DLD1 (cell line): ENCODE data around the gene CCDC142.
"Not testable (repeated sequence)": the region's sequence is repeated elsewhere in the genome, so short reads cannot be mapped to it uniquely, and the experiment has no call there.

Experiments used
- in situ Hi-C: cut with HindIII; loops from 2 replicates; pipeline ENCODE4 v1.10.0; 2017; ENCODE audit warnings: low sequenced_read_pairs

Gene CCDC142

DNA sequence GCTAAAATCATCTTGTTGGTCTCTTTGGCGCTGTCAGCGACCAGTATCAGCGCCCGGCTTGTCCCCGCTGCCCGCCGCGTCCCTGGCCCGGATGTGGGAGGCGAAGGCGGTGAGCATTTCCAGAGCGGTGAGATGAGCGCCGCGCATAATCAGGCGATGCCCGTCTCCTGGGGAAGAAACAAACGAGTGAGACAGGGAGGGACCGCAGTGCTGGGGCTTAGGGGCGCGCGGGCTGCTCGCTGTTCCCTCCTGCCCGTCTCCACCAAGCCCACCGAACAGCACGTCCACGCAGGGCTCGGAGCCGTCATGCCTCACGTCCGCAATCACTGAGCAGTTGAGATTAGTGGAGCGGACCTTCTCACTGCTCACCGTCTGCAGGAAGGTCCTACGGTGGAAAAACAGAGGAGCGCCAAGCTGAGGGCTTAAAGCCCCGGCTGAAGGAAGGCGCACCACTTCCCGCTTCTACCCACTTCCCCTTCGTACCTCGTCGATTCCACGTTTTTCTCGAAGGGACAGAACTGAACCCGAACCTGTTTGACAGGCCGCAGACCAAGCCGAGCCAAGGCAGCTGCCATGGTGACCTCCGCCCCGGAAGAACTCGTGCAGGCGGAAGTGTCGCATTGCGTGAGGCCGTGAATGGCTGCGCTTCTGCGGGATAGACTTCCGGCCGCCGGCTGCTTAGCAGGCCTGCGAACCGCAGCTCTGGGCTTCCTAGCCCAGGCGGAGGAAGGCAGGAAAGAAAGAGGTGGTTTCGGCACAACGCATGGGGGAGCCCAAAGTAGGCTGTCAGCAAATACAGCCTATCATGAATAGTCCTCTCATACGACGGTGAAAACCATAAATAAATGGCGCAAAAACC lies 10.5 kb downstream of the CCDC142 start, which contains the start of gene MRPL53:
Gene MRPL53, minus strand, starts transcription at position 595 of the 859 bp plus-strand sequence. Its CDS starts 20 bp downstream, at position 575.
- in situ Hi-C loops = no loop called here

DNA sequence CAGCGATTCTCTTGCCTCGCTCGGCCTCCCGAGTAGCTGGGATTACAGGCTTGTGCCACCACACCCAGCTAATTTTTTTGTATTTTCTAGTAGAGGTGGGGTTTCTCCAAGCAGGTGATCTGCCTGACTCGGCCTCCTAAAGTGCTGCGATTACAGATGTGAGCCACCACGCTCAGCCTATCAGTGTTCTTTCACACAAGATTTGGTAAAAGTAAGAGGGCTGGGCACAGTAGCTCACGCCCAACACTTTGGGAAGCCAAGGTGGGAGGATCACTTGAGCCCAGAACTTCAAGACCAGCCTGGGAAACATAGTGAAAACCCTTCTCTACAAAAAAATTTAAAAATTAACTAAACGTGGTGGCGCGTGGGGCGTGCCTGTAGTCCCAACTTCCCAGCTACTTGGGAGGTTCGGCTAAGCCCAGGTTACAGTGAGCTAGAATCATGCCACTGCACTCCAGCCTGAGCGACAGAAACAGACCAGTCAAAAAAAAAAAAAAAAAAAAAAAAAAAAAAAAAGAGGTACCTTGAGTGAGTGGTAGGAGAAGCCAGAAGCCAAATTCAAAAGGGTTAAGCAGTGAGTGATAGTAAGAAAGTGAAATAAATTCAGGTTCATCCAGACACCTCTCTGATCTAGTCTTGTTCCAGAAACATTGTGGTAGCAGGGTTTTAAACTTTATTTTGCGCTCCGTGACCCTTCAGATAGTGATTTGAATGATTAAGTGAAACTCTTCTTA lies 11.3 kb downstream of the CCDC142 start:
- in situ Hi-C loops = no loop called here

DNA sequence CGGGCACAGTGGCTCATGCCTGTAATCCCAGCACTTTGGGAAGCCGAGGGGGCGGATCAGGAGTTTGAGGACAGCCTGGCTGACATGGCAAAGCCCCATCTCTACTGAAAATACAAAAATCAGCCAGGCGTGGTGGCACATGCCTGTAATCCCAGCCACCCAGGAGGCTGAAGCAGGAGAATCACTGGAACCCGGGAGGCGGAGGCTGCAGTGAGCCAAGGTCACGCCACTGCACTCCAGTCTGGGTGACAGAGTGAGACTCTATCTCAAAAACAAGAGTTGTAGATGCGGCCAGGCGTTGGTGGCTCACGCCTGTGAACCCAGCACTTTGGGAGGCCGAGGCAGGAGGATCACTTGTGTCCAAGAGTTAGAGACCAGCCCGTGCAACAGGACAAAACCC lies 12.1 kb downstream of the CCDC142 start:
- in situ Hi-C loops = not testable (repeated sequence)

DNA sequence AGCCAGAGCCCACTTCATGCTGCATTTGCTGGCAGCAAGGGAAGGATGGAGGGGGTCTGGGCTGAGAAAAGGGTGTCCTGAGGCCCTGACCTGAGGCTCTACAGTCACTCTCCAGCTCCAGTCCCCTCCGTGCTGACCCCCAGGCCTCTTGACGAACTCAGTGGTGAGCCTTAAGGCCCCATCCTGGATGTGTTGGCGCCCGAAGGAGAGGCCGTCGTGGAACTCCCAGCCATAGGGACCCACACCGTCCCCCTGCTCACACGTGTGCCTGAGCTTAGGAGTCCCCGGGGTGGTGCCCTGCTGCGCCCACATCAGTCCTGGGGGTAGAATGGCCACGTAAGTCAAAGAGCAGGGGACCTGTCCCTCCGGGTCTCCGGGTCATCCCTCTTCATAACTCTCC lies 18.4 kb downstream of the CCDC142 start:
- in situ Hi-C loops = no loop called here

DNA sequence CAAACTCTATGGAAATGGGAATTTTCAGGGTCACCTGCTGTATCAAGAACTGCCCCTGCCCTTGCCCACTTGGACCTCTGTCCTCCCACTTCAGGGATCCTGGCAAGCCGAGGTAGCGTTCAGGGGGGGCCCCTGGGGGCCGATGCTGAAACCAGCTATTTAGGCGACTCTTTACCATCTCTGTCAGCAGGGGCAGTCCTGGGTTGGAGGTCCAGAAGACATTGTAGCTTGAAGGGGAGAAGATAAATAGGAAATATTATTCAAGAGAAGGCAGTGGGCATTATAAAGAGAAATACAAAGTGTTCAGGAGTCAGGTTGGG lies 20.1 kb downstream of the CCDC142 start:
- in situ Hi-C loops = no loop called here

DNA sequence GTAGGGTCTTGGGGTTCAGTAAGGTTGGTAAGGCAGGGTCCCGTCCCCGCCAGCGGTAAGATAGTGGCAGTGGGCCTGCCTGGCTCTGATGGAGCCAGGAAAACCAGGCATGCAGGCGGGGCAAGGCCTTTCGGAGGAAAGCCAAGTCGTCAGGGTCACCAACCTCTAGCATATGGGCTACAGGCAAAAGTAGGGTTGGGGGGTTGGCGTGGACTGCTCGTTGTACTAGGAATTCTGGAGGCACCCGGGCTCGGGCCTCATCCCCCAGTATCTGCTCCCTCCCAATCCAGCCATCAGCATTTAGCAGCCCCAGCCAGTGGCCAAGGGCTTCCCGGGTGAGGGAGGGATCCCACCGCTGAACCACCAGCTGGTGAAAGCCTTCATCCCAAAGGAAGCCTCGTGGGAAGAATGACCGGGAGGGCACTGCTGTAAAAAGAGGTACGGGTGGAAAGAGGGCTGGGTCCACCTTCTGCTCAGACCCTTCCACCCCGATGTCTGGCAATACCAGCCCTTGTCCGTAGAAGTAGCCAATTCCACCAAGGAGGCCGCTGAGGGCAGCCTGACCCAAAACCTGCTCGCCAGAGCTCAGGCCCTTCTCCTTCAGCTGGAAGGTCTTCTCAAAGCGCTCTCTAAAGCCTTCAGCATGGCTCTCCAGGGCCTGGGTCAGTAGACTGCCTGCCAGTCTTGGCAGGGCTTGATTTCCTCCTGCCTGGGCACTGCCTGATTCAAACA lies 20.6 kb downstream of the CCDC142 start:
- in situ Hi-C loops = no loop called here

DNA sequence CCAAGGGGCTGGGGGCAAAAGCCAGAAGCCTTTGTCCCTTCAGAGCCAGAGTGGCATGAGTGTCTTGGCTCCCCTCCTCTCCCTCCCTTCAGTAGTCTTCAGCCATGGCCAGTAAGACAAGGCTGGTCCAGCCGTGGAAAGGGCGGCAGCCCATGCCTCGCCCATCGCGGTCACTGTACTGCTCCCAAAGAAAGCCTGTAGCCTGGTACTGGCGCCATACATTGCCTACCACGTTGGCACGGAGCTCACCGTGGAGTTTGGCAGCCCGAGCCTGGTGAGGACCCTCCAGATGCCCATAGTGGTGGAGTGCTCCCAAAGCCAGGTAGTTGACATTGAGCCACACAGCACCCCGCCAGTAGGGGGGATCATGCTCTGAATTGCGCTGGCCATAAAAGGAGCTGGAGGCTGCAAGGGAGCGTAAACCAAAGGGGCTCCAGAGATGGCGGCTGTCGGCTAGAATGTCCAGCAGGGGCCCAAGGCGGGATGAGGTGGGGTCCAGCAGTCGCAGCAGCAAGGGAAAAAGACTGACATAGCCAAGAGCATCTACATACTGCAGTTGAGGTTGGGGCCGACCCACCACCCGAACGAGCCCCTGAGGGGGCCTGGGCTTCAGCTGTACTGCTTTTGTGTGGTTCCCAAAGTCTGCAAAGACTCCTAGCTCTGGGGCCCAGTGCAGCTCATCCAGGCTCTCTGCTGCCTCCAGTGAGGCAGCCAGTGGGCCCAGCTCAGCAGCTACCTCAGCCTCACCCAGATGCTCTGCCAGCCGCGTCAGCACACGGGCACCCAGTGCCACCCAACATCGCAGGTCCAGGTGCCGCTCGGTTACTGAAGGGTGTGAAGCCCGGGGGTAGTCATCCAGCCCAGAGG lies 21.4 kb downstream of the CCDC142 start:
- in situ Hi-C loops = no loop called here

DNA sequence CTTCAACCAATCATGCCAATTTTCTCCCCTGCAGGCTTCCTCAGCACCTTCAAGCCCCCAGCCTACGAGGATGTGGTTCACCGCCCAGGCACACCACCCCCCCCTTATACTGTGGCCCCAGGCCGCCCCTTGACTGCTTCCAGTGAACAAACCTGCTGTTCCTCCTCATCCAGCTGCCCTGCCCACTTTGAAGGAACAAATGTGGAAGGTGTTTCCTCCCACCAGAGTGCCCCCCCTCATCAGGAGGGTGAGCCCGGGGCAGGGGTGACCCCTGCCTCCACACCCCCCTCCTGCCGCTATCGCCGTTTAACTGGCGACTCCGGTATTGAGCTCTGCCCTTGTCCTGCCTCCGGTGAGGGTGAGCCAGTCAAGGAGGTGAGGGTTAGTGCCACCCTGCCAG lies 22.6 kb downstream of the CCDC142 start:
- in situ Hi-C loops = not testable (repeated sequence)

DNA sequence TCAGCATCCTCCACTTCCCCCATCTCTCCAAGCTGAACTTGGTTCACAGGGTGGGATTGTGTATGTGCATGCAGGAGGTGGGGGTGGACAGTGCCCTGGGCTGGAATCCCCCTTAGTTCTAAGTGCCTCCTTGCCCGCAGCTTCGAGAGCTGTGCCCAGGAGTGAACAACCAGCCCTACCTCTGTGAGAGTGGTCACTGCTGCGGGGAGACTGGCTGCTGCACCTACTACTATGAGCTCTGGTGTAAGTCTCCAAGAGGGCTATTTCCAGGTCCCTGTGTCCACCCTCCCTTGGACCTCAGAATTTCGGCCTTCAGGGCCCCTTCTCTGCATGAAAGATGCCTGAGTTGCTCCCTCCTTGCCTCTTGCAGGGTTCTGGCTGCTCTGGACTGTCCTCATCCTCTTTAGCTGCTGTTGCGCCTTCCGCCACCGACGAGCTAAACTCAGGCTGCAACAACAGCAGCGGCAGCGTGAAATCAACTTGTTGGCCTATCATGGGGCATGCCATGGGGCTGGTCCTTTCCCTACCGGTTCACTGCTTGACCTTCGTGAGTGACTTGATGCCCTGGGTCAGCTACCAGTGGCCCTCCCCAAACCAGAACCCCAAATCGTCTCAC lies 23.2 kb downstream of the CCDC142 start:
- in situ Hi-C loops = not testable (repeated sequence)

DNA sequence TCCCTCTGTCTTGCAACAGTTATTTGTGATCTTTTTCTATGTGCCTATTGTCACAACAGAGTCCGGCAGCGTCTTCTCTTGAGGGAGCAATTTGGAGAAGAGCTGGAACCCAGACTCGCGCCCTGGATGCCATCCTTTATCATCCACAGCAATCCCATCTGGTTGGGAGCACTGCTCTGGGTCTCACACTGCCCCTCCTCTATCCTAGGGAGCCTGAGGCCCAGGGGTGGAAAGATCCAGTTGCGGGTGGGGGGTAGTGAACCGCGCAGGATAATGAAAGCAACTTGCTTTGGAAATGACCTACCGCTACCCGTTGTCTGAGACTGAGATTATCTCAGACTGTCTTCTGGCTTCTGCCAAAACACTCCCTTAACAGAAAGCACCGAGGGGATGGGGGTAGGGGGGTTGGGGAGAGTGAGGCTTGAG lies 23.8 kb downstream of the CCDC142 start:
- in situ Hi-C loops = no loop called here

DNA sequence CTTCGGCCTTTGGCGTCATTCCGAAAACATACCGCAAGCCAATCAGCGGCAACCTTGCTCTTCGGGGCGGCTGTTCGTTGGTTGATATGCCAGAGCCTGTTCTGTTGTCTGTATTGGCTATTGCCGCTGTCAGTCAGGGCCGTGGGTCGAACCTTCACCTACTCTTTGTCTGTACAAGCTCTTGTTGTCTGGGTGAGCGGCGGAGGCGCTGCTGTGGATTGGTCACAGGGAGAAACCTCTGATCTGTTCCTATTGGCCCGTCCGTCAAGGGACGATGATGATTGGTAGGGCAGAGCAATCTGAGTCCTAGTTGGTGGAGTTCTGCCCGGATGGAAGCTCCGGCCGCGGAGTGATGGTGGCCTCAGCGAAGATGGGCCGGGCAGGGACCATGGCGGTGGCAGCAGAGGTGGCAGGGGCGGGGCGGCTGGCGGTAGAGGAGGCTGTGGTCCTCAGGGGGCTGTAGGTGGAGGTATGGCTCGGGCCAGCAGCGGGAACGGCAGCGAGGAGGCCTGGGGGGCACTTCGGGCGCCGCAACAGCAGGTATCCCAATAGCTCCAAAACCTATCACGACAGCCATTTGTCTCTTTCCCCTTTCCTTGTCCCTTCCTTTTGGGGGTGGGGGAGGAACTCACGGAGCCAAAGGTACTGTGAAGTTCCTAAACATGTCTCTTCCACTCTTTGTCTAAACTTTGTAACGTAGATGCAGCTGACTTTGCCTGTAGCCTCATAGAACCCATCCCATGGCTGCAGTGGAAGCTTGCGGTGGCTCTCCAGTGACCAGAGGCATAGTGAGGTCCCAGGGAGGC lies 24.5 kb downstream of the CCDC142 start, which contains the start of gene WBP1:
Gene WBP1, plus strand, starts transcription at position 307 of the 806 bp plus-strand sequence. Its CDS starts 165 bp downstream, at position 472.
- in situ Hi-C loops = no loop called here

DNA sequence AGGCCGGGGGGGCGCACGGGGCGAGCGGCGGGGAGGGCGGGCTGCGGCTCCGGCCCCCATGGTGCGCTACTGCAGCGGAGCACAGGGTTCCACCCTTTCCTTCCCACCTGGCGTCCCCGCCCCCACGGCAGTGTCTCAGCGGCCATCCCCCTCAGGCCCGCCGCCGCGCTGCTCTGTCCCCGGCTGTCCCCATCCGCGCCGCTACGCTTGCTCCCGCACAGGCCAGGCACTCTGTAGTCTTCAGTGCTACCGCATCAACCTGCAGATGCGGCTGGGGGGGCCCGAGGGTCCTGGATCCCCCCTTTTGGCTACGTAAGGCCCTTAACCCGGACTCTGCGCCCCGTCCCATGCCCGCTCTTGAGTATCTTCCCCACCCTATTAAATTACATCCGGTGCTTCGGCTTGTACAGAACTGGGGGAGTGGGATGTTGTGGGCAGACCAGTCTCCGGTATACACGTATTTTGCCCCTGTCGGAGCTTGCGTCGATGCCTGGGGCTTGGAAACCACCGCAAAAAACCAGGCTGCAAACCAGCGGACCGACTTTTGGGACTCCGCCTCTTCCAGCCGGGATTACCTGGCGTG lies 25.2 kb downstream of the CCDC142 start:
- in situ Hi-C loops = no loop called here

DNA sequence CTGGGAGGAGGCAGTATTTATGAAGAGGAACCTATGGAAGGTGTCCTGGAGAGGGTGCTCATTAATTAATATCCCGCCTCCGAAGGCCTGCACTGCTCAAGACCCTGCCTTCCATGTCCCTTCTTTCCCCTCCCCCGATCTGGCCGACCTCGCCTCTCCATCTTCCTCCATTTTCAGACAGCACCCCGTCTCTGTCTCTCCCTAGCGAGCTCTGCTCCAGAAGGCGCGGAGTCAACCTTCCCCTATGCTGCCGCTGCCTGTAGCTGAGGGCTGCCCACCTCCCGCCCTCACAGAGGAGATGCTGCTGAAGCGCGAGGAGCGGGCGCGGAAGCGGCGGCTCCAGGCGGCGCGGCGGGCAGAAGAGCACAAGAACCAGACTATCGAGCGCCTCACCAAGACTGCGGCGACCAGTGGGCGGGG lies 25.7 kb downstream of the CCDC142 start:
- in situ Hi-C loops = no loop called here

DNA sequence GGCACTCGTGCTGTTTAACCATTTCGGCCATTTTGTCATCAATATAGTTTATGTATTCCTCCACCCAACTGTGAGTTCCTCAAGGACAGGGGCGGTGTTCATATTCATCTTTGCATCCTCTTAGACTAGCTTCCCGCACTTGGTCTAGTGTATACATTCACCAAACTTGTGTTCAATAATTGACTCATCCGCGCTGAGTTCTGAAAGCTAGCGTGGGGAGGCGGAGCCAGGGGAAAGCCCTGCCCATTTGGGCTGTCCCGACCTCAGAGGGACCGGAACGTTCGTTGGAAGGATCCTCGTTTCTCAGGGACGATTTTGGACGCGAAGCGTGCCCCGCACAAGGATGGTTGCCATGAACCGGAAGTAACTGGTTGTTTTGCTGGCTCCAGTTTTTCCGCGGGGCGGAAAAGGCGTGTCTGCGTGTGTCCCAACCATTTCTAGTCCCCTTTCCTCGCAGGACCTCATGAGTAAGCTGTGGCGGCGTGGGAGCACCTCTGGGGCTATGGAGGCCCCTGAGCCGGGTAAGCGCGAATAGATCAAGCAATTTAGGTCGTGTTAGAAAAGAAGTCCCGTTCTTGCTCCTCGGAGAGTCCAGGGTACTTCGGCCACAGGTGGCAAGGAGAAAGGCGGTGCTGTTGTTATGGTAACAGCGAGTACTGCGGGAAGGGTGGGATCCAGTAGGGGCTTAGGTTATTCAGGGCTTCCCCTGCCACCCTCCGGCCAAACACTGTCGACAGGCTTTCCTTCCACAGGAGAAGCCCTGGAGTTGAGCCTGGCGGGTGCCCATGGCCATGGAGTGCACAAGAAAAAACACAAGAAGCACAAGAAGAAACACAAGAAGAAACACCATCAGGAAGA lies 27.9 kb downstream of the CCDC142 start, which contains the start of gene INO80B:
Gene INO80B, plus strand, starts transcription at position 434 of the 858 bp plus-strand sequence. Its CDS starts 30 bp downstream, at position 464.
- in situ Hi-C loops = no loop called here

DNA sequence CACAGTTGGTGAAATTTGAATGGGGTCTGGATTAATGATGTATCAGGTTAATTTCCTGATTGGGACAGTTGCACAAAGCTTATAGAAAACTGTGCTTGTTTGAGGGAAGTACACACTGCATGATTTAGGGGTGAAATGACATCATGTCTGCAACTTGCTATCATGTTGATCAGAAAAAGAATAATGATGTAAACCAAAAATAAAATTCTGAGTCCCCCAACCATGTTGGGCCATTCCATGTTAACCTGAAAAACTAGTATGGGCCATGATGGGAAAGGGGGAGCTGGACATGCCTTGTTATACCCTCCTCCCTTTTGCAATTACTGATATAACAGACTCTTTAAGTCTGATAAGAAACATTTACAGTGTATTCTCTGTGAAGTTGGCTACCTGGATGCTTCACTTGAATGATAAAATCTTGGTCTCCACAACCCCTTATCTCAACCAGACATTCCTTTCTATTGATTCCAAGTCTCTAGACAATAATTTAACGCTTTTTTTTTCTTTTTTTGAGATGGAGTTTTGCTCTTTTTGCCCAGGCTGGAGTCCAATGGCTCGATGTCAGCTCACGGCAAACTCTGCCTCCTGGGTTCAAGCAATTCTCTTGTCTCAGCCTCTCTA lies 32.1 kb downstream of the CCDC142 start:
- in situ Hi-C loops = no loop called here

DNA sequence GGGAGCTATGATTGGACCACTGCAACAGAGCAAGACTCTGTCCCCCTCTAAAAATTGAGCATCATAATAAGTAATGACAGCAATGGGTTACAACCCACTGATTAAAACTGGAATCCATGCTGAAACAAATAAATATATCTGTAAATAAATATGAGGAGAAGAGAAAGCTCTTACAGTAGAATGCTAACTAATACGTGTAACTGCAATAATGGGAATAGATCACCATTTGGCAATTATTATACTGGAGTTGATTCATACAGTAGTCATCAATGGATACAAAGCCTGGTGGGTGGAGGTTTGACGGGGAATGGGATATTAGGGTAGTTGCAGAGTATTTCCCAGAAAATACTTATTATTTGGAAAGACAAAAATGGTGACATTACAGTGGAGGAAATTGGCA lies 34.0 kb downstream of the CCDC142 start:
- in situ Hi-C loops = no loop called here
